ENCODE measurements around the gene FGGY.
"Not testable (repeated sequence)": the region's sequence is repeated elsewhere in the genome, so short reads cannot be mapped to it uniquely, and the experiment has no call there.

FGGY gene

GRCh38 chr1:59523745-59524450 is 227.0 kb downstream of the FGGY start:
- no peak for DNase-seq

GRCh38 chr1:59526240-59526639 is 229.3 kb downstream of the FGGY start:
- DNase-seq = no peak

DNA sequence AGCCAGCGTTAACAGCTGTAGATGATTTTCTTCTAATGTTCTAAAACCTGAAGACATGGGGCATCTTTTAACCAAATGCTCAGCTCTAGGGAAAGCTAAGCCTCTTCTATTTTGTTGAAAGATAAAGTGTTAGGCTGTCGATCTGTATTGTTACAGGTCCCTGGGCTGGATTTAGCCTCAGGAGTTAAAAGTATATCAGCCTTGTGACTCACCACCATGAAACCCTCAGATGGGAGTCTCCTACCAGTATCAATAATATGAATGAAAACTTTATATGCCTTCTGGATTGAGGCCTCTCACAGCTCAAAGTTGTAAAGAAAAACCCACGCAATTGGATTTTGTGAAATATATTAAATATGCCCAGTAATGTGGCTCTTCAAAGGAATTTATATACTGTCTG is 231.6 kb downstream of the FGGY start:
- DNase-seq = no peak

DNA sequence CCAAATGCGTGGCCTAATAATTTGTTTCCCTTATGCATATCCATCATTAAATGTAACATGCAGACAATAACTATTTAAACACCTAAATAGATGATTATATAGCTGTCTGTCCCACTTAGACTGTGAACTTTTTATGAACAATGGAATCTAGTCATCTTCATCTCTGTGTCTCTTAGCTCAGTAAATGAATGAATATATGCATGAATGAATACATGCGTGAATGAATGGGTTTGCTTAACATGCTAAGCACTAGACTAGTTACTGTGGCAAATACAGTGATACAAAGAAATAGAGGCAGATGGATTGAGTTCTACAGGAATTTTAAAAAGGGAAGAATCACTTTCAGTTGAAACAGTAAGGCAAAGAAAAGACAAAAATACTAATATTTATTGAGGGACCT is 232.0 kb downstream of the FGGY start:
- no peak for DNase-seq

GRCh38 chr1:59530119-59530518 is 233.2 kb downstream of the FGGY start:
- no peak for DNase-seq

DNA sequence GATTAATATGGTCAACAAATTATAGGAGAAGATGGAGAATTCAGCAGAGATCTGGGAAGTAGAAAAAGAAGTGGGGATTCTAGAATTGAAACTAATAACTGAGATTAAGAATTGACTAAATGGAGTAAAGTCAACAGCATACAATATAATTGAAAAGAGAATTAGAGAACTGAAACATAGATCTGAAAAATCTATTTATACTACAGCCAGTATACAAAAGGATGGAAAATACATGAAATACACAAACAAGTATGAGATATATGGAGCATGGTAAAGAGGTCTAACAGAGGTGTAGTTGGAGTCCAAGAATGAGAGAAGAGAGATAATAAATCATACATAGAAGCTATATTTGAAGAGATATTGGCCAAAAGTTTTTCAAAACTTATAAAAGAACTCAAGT is 235.2 kb downstream of the FGGY start:
- DNase-seq = no peak

DNA sequence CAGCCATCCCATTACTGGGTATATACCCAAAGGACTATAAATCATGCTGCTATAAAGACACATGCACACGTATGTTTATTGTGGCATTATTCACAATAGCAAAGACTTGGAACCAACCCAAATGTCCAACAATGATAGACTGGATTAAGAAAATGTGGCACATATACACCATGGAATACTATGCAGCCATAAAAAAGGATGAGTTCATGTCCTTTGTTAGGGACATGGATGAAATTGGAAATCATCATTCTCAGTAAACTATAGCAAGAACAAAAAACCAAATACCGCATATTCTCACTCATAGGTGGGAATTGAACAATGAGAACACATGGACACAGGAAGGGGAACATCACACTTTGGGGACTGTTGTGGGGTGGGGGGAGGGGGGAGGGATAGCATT is 241.6 kb downstream of the FGGY start:
- DNase-seq = not testable (repeated sequence)

DNA sequence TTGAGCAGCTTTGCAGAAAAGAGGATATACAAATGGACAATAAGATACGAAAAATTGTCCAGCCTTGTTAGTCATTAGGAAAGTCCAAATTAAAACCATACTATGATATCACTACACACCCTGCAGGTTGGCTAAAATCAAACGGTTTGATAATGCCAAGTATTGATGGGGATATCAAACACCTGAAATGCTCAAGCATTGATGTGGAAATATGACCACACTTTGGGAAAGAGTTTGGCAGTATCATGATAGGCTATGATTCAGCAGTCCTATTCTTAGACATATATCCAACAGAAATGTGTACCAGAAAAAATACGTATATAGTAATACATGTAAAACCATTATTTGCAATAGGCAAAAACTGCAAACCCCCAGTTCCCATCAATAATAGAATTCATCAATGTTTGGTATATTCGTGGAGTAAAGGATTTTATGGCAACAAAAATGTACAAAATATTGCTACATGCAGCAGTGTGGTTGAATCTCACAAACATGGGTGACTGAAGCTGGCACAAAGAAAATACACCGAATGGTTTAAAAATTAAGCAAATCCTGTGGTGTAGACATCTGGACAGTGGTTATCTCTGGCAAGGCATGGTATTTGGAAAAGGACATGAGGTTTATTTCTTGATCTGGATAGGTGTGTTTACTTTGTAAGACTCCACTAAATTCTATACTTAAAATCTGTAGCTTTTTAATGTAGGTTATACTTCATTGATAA is 243.2 kb downstream of the FGGY start:
- no peak for DNase-seq

GRCh38 chr1:59541161-59541560 is 244.3 kb downstream of the FGGY start:
- DNase-seq = no peak

DNA sequence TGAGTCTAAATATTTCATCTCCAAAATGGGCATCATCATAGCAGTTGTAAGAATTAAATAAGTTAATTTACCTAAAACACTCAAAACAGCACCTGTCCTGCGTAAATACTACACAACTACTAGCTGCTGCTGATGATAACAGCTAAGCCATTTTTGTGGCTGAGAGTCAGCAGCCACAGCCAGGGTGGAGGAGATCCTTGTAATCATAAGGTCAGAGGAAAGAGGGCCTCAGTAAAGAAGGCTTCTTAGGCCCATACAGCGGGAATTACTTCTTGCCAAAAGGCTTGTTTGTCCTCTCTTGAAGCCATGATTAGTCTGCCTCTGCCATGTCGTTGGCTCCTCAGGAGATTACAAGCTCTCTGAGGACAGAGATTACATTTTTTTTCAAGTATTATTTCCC is 245.0 kb downstream of the FGGY start:
- no peak for DNase-seq

GRCh38 chr1:59543211-59543668 is 246.3 kb downstream of the FGGY start:
- no peak for DNase-seq

- no peak for DNase-seq
Observed at GRCh38 chr1:59544615-59545293, 247.9 kb downstream of the FGGY start.

DNA sequence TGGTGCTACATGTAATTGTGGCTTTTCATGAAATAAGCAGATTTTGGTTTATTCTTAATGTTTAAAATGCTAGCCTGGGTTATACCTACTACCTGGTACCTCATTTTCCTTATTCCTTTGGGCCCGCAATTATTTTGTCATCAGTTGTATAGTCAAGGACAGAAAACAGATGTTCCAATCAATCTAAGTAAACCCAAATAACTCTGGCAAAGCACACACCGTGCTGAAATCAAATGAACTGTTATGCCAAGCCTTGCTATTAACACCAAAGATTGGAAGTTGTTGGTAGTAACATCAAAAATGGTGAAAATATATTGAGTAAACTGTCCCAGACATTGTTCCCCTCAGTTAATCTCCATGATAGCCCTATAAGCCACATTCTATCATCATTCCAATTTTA is 248.9 kb downstream of the FGGY start:
- no peak for DNase-seq

DNA sequence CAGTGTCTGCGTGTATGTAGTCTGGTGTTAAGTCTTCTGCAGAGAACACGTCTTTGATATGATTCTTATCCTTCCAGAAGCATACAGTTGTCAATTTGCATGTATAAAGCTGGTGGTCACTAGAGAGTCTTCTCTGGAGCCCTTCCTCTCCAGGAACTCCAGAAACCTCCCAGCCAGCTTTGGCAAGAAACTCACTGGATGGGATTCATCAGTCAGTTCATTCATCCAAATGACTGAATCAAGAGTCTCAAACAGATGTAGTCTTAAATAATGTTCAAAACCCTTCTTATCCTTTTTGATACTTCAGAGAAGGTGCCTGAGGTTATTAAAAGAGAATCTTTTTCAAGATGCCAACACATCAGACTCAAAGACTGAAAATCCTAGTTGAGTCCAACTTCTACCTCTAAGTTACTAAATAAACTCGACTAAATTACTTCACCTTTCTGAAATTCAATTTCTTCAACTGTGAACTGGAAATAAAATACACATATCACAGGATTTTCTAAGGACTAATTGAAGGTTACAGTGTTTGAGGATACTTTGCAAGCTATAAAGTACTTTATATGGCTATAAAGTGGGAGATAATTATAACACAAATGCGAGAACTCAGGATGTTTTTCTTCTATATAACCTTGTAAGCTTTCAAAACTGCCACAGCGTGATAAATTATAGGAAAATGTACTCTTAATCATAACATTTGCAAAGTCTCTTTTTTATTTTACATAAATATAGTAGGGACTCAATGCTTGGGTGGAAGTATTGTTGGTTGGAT is 252.4 kb downstream of the FGGY start:
- no peak for DNase-seq

GRCh38 chr1:59549903-59550302 is 253.0 kb downstream of the FGGY start:
- DNase-seq = no peak

GRCh38 chr1:59552007-59552406 is 255.1 kb downstream of the FGGY start:
- DNase-seq = no peak

DNA sequence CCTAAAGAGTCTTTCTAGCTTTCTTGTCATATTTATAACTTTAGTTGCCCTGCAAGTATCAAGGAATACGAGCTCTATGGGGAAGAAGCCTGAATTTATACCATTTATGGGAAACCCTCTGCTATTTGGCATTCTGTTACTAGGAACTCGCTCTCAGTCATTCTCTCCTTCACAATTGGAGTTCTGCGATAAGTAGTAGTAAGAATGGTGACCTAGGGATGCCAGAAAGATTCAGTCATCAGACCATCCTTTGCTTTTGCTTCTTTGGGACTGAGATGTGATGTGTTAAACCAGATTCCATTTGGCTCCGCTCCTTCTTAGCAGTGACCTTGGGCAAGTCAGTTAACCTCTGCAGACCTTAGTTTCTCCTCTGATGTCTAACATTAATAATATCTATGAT is 256.5 kb downstream of the FGGY start:
- no peak for DNase-seq

DNA sequence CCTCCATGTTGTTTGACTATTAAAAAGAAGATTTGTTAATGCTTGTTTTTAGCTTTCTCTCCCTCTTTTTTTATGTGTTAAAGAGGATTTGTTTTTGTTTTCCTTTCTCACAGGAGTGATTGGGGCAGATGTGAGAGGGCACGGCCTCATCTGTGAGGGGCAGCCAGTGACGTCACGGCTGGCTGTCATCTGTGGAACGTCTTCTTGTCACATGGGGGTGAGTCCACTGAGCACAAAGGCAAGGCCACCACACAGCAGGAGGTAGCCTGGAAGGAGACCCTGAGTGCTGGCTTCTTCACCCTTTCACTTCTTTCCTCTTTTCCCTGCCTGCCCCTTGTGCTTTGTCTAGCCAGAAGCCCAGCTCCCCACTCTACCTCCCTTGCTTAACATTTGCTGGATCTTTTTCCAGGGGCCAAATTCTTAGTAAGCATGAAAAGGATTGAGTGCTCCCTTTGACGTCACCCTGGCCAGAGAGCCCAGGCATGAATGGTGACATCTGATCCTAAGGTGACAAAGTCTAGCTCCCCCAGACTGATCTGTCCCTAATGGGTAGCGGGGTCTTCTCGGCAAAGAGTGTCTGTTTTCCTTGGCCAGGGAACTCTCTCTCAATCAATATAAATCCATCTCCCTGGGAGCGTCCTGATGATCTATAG is 257.2 kb downstream of the FGGY start:
- DNase-seq = no peak

DNA sequence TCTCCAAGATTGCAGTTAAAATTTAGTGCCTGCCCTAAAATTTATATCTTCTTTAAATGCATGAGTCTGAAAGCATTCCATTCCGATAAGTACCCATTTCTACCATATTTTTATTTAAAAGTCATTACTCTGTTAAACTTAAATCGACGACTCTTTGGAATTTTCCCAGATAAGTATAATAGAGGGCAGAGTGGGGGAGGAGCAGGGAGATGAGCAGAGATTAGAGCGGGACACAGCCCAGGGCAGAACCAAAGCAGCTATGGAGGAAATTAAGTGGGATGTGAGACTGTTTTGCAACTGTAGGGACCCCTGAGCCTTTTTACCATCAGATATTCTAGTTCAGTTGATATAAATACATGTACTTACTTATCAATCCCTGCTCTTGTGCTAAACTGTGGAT is 257.9 kb downstream of the FGGY start:
- DNase-seq = no peak

GRCh38 chr1:59556398-59556797 is 259.5 kb downstream of the FGGY start:
- no peak for DNase-seq

DNA sequence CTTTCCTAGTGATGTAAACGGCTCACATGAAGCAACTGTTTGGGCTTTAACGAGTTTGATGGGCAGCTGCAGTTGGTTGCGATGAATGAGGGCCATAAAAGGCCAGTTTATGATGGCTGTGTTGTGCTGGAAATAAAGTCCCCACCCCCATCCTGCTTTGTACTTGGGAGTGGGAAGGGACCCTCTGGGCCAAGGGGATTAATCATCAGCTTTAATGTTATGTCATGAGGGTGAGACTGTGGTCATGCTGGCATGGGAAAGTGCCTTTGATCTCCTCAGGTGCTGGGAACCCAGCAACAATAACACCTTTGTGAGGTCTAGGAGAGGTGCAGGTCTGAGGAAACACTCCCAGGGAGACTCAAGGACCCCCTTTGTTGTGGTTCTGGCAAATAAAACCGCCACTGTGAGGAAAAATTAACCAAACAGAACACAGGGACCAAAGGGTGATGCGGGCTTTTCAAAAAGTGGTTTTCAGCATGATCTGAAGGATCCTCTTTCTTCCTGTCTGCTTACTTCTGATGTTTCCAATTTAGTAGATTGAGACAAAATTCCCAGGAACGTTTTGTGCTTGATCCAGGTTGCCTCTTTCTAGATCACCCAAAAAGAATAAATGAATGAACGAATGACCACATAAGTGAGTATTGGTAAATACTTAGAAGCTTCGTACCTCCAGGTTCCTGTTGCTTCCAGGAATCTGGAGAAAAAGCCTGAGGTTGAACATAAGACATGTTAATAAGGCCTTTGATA is 260.1 kb downstream of the FGGY start:
- DNase-seq = no peak

GRCh38 chr1:59557549-59557885 is 260.6 kb downstream of the FGGY start:
- DNase-seq = no peak

Measured in stimulated activated naive CD4-positive, alpha-beta T cell (primary cell).